Endothelial cell of umbilical vein (primary cell): Measurements from ENCODE around the gene PKD1L1. TPM values are rescaled to one million over a fixed set of nuclear protein-coding genes. Genes with fewer than 3 reads are reported as not detected.

ENCODE experiments used
- Bru-seq: library from RNA; stranded (reverse); fragments of 400-500 nt; gene quantifications from one replicate; lab custom pipeline; 2021; lab: Mats Ljungman, UMichigan
- BruChase-seq, 2 experiments: library from RNA; stranded (reverse); fragments of 400-500 nt; gene quantifications; one replicate each; lab custom pipeline; 2021; lab: Mats Ljungman, UMichigan
- BruUV-seq: library from RNA; stranded (reverse); fragments of 400-500 nt; replicated peaks from 2 replicates; lab custom pipeline; 2021; lab: Mats Ljungman, UMichigan
- CTCF ChIA-PET: fragments of 300-600, 350-600 bp; sonication (Branson Sonifier 250); formaldehyde crosslinking; loops from one replicate; lab custom pipeline; 2021; ENCODE audit warnings: antibody characterized with exemption, inconsistent platforms; lab: Charles Lee
- POLR2A ChIA-PET: fragments of 300-600, 350-600 bp; sonication (Branson Sonifier 250); formaldehyde crosslinking; loops from one replicate; lab custom pipeline; 2021; ENCODE audit warnings: antibody characterized with exemption, inconsistent platforms; lab: Charles Lee
- DNase-seq: peaks from one replicate; pipeline ENCODE4 v3.0.0-alpha.2; 2011; ENCODE audit warnings: low read depth, low spot score
- FAIRE-seq: peaks from 2 replicates; lab custom pipeline; 2011; peaks lifted over from hg19 to GRCh38; lab: Jason Lieb, UNC
- H2AFZ ChIP-seq: 2 replicates; pipeline ENCODE4 v1.6.0; 2012; ENCODE audit warnings: low read depth, low read length, control low read depth, inconsistent platforms
- H3K27ac ChIP-seq: 2 replicates; pipeline ENCODE4 v1.5.1; 2011; ENCODE audit warnings: low read depth, mild to moderate bottlenecking, control low read depth, low read length, moderate library complexity; ENCODE audit not compliant: insufficient read depth
- H3K27me3 ChIP-seq, 2 experiments: 2 replicates each; pipeline versions ENCODE4 v1.6.0 to v1.6.1; 2011; ENCODE audit warnings: low read length in 2 of 2, mixed read lengths in 1 of 2; ENCODE audit not compliant: control insufficient read depth in 2 of 2, insufficient read depth in 2 of 2
- H3K36me3 ChIP-seq, 2 experiments: 2 replicates in 1 of 2; 3 replicates in 1 of 2; pipeline ENCODE4 v1.5.1; 2011; ENCODE audit warnings: low read length in 2 of 2, mild to moderate bottlenecking in 1 of 2, moderate library complexity in 1 of 2; ENCODE audit not compliant: control insufficient read depth in 2 of 2, insufficient read depth in 2 of 2; ENCODE audit errors: extremely low read depth in 1 of 2
- H3K4me1 ChIP-seq: 3 replicates; pipeline ENCODE4 v1.5.1; 2011; ENCODE audit warnings: mild to moderate bottlenecking, low read length; ENCODE audit not compliant: control insufficient read depth, insufficient read depth; ENCODE audit errors: extremely low read depth
- H3K4me2 ChIP-seq: 2 replicates; pipeline ENCODE4 v1.6.1; 2011; ENCODE audit warnings: low read length, control low read depth, mixed read lengths; ENCODE audit not compliant: insufficient read depth
- H3K4me3 ChIP-seq, 3 experiments: fragments of 200-600 bp in 1 of 3; sonication (generic), shearing (Covaris generic) in 1 of 3; replicated peaks in 1 of 3; 2 replicates each; pipeline ENCODE4 v1.5.1; 2011 to 2016; ENCODE audit warnings: control low read depth in 3 of 3, low read length in 3 of 3, mild to moderate bottlenecking in 2 of 3, inconsistent platforms in 1 of 3, low read depth in 1 of 3, moderate library complexity in 1 of 3; ENCODE audit not compliant: insufficient read depth in 1 of 3
- H3K79me2 ChIP-seq: 2 replicates; pipeline ENCODE4 v1.6.0; 2012; ENCODE audit warnings: low read length, inconsistent platforms; ENCODE audit not compliant: control insufficient read depth, insufficient read depth
- H3K9ac ChIP-seq: replicated peaks from 2 replicates; pipeline ENCODE3; 2011; ENCODE audit warnings: low read length, control low read depth; ENCODE audit not compliant: insufficient read depth; ENCODE audit errors: extremely low read depth
- H3K9me1 ChIP-seq: replicated peaks from 3 replicates; pipeline ENCODE4 v1.6.0; 2011; ENCODE audit warnings: mild to moderate bottlenecking, low read length; ENCODE audit not compliant: control insufficient read depth, insufficient read depth; ENCODE audit errors: extremely low read depth
- H3K9me3 ChIP-seq: replicated peaks from 2 replicates; pipeline ENCODE4 v1.5.1; 2012; ENCODE audit warnings: low read length, inconsistent platforms; ENCODE audit not compliant: control insufficient read depth, insufficient read depth
- H4K20me1 ChIP-seq: replicated peaks from 2 replicates; pipeline ENCODE3; 2011; ENCODE audit warnings: mild to moderate bottlenecking, low read length; ENCODE audit not compliant: control insufficient read depth, insufficient read depth; ENCODE audit errors: extremely low read depth
- CTCF ChIP-seq, 2 donors: IDR thresholded peaks; 1 replicate in 1 of 2; 2 replicates in 1 of 2; pipeline ENCODE4 v1.5.1; 2011; ENCODE audit warnings: low read length in 2 of 2, mild to moderate bottlenecking in 2 of 2, moderate library complexity in 2 of 2, control low read depth in 1 of 2, inconsistent platforms in 1 of 2, low read depth in 1 of 2; ENCODE audit not compliant: insufficient read depth in 1 of 2; ENCODE audit errors: extremely low read depth in 1 of 2
- FOS ChIP-seq: IDR thresholded peaks from 2 replicates; pipeline ENCODE4 v1.6.1; 2011; ENCODE audit warnings: mild to moderate bottlenecking, low read length, moderate library complexity, borderline replicate concordance; ENCODE audit not compliant: insufficient read depth
- GATA2 ChIP-seq: IDR thresholded peaks from 2 replicates; pipeline ENCODE4 v1.7.0; 2011; ENCODE audit warnings: low read depth, mild to moderate bottlenecking, moderate library complexity, mixed read lengths, low read length; ENCODE audit not compliant: insufficient read length, insufficient read depth
- JUN ChIP-seq: IDR thresholded peaks from 2 replicates; pipeline ENCODE4 v1.6.1; 2011; ENCODE audit warnings: borderline replicate concordance, low read depth; ENCODE audit not compliant: insufficient read length, insufficient read depth
- MAX ChIP-seq: IDR thresholded peaks from 2 replicates; pipeline ENCODE4 v1.6.1; 2011; ENCODE audit not compliant: insufficient read depth, insufficient read length
- dilution Hi-C: fragments of 300-500 bp; cut with MboI; formaldehyde crosslinking; loops from one replicate; pipeline ENCODE4 v1.15.0; 2019; ENCODE audit warnings: low sequenced_read_pairs; ENCODE audit not compliant: extremely low pct_ligation_motif_present
- intact Hi-C: fragments of 100-400 bp; cut with micrococcal nuclease; formaldehyde crosslinking; loops from one replicate; pipeline ENCODE4 v1.10.0; 2022
- long read RNA-seq: library from polyadenylated mRNA; stranded (forward); transcript quantifications from one replicate; pipeline ENCODE4 v2.0.0, GENCODE V29; 2021
- polyA minus RNA-seq, 3 experiments: library from RNA; depleted of rRNA, polyadenylated mRNA; stranded (reverse); fragments of >200 nt; gene quantifications; 1 replicate in 1 of 3; 2 replicates in 2 of 3; pipeline ENCODE4 v1.2.3, GENCODE V29; 2011
- polyA plus RNA-seq, 4 experiments: library from polyadenylated mRNA; depleted of rRNA in 3 of 4; stranded (reverse) in 3 of 4; unstranded in 1 of 4; fragments of >200 nt; gene quantifications; 2 replicates each; pipeline versions ENCODE4 v1.2.1 to v1.2.3, GENCODE V29; 2011 to 2012; ENCODE audit warnings: missing spikeins in 1 of 4
- total RNA-seq: library from RNA; stranded (reverse); gene quantifications from 2 replicates; pipeline ENCODE4 v1.2.3, GENCODE V29; 2021

PKD1L1 gene
- 3.0 and 5.9 TPM in 2 replicates for total RNA-seq
- 4.1 and 7.9 TPM in 2 replicates for polyA plus RNA-seq
- 2.2 and 2.3 TPM in 2 replicates for polyA plus RNA-seq (2011; cell fraction: cytosol; rRNA removed)
- 14.6 and 19.5 TPM in 2 replicates for polyA plus RNA-seq (2011; cell fraction: nucleus; rRNA removed)
- 1.2 and 3.5 TPM in 2 replicates for polyA plus RNA-seq (2012)
- 13.1 and 15.4 TPM in 2 replicates for polyA minus RNA-seq
- not detected for polyA minus RNA-seq (2011; cell fraction: cytosol; rRNA and poly(A)+ RNA removed)
- 15.9 and 17.2 TPM in 2 replicates for polyA minus RNA-seq (2011; cell fraction: nucleus; rRNA and poly(A)+ RNA removed)
- percentile 56 among the genes with signal in this experiment for Bru-seq, nascent RNA
- BruChase-seq, experiment 1, labeled RNA remaining after a 6-hour chase, result percentile 56 among the genes with signal in this experiment
- percentile 51 among the genes with signal in this experiment for BruChase-seq, experiment 2, labeled RNA remaining after a 2-hour chase
- long read RNA-seq, partial matches to known transcripts, result 3 of 8 reads
- long read RNA-seq, other reads (novel, unspliced or antisense), result 5 of 8 reads

GRCh38 chr7:47948141-47948790, at the start of gene PKD1L1:
PKD1L1 (minus strand) TSS chr7:47948466; CDS start chr7:47948440, 26 bp downstream.
- peaks cover 70% of the 10 kb centered on the region for H3K4me1 ChIP-seq
- H3K9me3 ChIP-seq, result no peaks in the 10 kb centered on the region
- intact Hi-C loops (loop anchor here (5.0 to 10.0 kb wide), 2 partner anchors 89 to 1403 kb away; partner anchors contain the start of gene C7orf57), dilution Hi-C loops (no loop called here)
- H3K4me2 ChIP-seq, result peak within 1 kb of the TSS; percentile 35
- POLR2A ChIA-PET, result interaction anchor here (1.5 kb wide), 1 partner anchor 20 kb away, joined by 4 read pairs; no protein-coding TSS in a partner anchor
- H3K4me3 ChIP-seq, result no peak within 1 kb of the TSS
- no peaks in the 10 kb centered on the region for H3K79me2 ChIP-seq
- peak within 1 kb of the TSS; percentile 93 for H3K27ac ChIP-seq
- H3K27me3 ChIP-seq, result no peaks in the 10 kb centered on the region
- no peaks in the 10 kb centered on the region for H4K20me1 ChIP-seq
- DNase-seq (peak; percentile 85), FAIRE-seq (peak; percentile 59)
- H2AFZ ChIP-seq, result no peak within 1 kb of the TSS
- CTCF ChIA-PET, result interaction anchor here (0.6 to 12.0 kb wide), 7 partner anchors 9 to 682 kb away, joined by 3 to 371 read pairs (median 4); no protein-coding TSS in a partner anchor
- peak within 1 kb of the TSS; percentile 67 for H3K9ac ChIP-seq
- H3K36me3 ChIP-seq, result no peaks in the 10 kb centered on the region
- TF ChIP-seq JUN (no peak), MAX (no peak), FOS (no peak), CTCF (IDR thresholded peaks at IDR 0.05; ENCODE audit: extremely low read depth in 1 of 2, insufficient read depth in 1 of 2, low read depth in 1 of 2, low read length in 2 of 2) (no peak), GATA2 (peak; percentile 43)
- no peaks in the 10 kb centered on the region for H3K9me1 ChIP-seq
- TSS peak; percentile 11 for BruUV-seq
